ENCODE data around the gene SLC24A2.

SLC24A2 gene

GRCh38 chr9:19809422-19810269, 20.8 kb upstream of the SLC24A2 start:
- Histone ChIP-seq H3K27me3 (no peaks in the 10 kb centered on the region), H3K4me1 (no peaks in the 10 kb centered on the region), H3K36me3 (no peaks in the 10 kb centered on the region), H3K4me3 (ENCODE audit: low read depth, low read length) (no peak overlapping the region), H3K9me3 (no peaks in the 10 kb centered on the region)
- no peak for TF ChIP-seq CTCF (IDR thresholded peaks at IDR 0.05; ENCODE audit: low read depth, low read length)
- DNase-seq = no peak

DNA sequence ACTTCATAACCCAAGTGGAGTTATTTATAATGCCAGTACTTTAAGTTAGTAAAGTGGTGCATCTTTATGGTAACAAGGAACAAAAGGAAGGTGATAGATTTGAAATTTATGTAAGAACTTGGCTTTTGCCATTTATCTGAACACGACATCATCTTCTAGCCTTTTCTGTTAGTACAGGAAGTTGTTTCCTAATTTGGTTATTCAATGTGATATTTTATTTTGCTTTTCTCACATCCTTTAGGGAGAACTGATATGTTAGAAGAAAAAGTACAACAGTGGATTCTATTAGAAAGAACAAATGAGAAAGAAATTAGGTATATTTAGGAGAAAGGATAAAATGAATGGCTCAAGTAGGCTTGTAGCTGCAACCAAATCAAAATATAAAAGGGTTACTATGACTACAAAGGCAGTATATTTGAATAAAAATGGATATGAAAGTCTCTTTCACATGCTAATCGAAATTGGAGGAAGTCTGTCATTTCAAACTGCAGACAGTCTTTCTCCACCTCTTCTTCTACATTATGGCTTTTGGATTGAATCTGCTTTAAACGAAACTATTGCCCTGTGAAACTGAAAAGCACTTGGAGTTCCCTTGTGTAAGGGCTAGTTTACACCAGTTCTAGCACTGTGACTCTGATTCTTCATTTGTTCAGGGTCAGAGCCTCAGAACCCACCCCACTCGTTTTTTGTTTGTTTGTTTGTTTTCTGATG, 18.5 kb upstream of the SLC24A2 start:
- no peak for TF ChIP-seq CTCF (IDR thresholded peaks at IDR 0.05; ENCODE audit: low read depth, low read length)
- Histone ChIP-seq H3K27me3 (no peaks in the 10 kb centered on the region), H3K4me3 (ENCODE audit: low read depth, low read length) (no peak overlapping the region), H3K4me1 (no peaks in the 10 kb centered on the region), H3K9me3 (no peaks in the 10 kb centered on the region), H3K36me3 (no peaks in the 10 kb centered on the region)
- DNase-seq = no peak

GRCh38 chr9:19804431-19804830, 15.6 kb upstream of the SLC24A2 start:
- H3K4me1 ChIP-seq = no peaks in the 10 kb centered on the region
- no peaks in the 10 kb centered on the region for H3K9me3 ChIP-seq
- H3K4me3 ChIP-seq (ENCODE audit: low read depth, low read length) = no peak overlapping the region
- TF ChIP-seq CTCF (IDR thresholded peaks at IDR 0.05; ENCODE audit: low read depth, low read length) = no peak
- DNase-seq = no peak
- H3K36me3 ChIP-seq = no peaks in the 10 kb centered on the region
- H3K27me3 ChIP-seq = no peaks in the 10 kb centered on the region

- DNase-seq = no peak
- Histone ChIP-seq H3K9me3 (no peaks in the 10 kb centered on the region), H3K4me3 (ENCODE audit: low read depth, low read length) (no peak overlapping the region), H3K27me3 (no peaks in the 10 kb centered on the region), H3K36me3 (no peaks in the 10 kb centered on the region), H3K4me1 (no peaks in the 10 kb centered on the region)
- TF ChIP-seq CTCF (IDR thresholded peaks at IDR 0.05; ENCODE audit: low read depth, low read length) = no peak
These were observed 12.0 kb upstream of the SLC24A2 start for GRCh38 chr9:19800884-19801283.

- H3K4me3 ChIP-seq (ENCODE audit: low read depth, low read length) = no peak overlapping the region
- DNase-seq = no peak
- H3K4me1 ChIP-seq = no peaks in the 10 kb centered on the region
- no peaks in the 10 kb centered on the region for H3K27me3 ChIP-seq
- no peak for TF ChIP-seq CTCF (IDR thresholded peaks at IDR 0.05; ENCODE audit: low read depth, low read length)
- H3K36me3 ChIP-seq = no peaks in the 10 kb centered on the region
- no peaks in the 10 kb centered on the region for H3K9me3 ChIP-seq
These were observed 10.9 kb upstream of the SLC24A2 start for GRCh38 chr9:19799784-19800183.

DNA sequence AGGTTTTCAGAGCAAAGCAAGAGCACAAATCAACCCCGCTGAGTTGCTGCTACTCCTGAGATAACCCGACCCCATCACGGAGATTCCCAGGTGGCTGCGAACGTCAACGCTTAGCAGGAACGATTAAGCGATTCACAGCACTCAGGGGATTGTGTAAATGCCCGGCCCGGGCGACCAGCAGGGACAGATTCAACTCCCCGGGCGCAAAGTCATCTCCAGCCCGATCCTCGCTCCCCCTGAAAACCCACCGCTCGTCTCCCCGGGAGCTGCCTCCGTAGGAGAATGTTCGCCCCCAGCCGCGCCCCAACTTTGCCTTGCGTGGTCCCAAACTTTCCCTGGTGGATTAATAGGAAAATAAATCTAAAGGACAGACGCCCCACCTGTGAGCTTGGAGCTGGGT, 685 bp downstream of the SLC24A2 start:
- Histone ChIP-seq H3K27me3 (peaks cover 6% of the 10 kb centered on the region), H3K36me3 (no peaks in the 10 kb centered on the region), H3K4me3 (ENCODE audit: low read depth, low read length) (no peak overlapping the region), H3K9me3 (no peaks in the 10 kb centered on the region), H3K4me1 (no peaks in the 10 kb centered on the region)
- no peak for DNase-seq
- no peak for TF ChIP-seq CTCF (IDR thresholded peaks at IDR 0.05; ENCODE audit: low read depth, low read length)

All from BE2C (cell line).